ENCODE data around the gene PLCL2.

PLCL2 gene

GRCh38 chr3:17132286-17133115 lies 247.7 kb downstream of the PLCL2 start:
- DNase-seq = no peak

GRCh38 chr3:17133632-17134545 lies 249.1 kb downstream of the PLCL2 start:
- no peak for DNase-seq

- no peak for DNase-seq
These were observed 250.9 kb downstream of the PLCL2 start for GRCh38 chr3:17135696-17136095.

- DNase-seq = no peak
These were observed 251.5 kb downstream of the PLCL2 start for GRCh38 chr3:17136136-17136721.

GRCh38 chr3:17137321-17137826 lies 252.6 kb downstream of the PLCL2 start:
- no peak for DNase-seq

- no peak for DNase-seq
These were observed 253.7 kb downstream of the PLCL2 start for GRCh38 chr3:17138246-17139039.
